NOMO-1 treated with DMSO at 0.1 percent for 48 hours (cell line): ENCODE data around the gene AK9.
"Not testable (repeated sequence)": the region's sequence is repeated elsewhere in the genome, so short reads cannot be mapped to it uniquely, and the experiment has no call there.

Source experiments
- DNase-seq: peaks from one replicate; lab custom pipeline; 2025; ENCODE audit not compliant: unreplicated experiment; lab: John Stamatoyannopoulos, UW

The AK9 gene

GRCh38 chr6:109690737-109691621 lies at the start of gene AK9, which contains the start of gene FIG4:
Gene AK9, minus strand, starts transcription at chr6:109691202. Its CDS starts 15,457 bp downstream, at chr6:109675745.
Gene FIG4, plus strand, starts transcription at chr6:109691296. Its CDS starts 140 bp downstream, at chr6:109691436.
- DNase-seq = peak; percentile 82

GRCh38 chr6:109740787-109741186 lies 49.8 kb upstream of the AK9 start:
- peak; percentile 30 for DNase-seq

GRCh38 chr6:109739686-109740085 lies 48.7 kb upstream of the AK9 start:
- no peak for DNase-seq

- no peak for DNase-seq
Observed at GRCh38 chr6:109738667-109739066, 47.7 kb upstream of the AK9 start.

GRCh38 chr6:109738255-109738654 lies 47.3 kb upstream of the AK9 start:
- DNase-seq = no peak

GRCh38 chr6:109736273-109737025 lies 45.4 kb upstream of the AK9 start:
- DNase-seq = no peak

- not testable (repeated sequence) for DNase-seq
Observed at GRCh38 chr6:109725250-109725649, 34.2 kb upstream of the AK9 start.

- DNase-seq = no peak
Observed at GRCh38 chr6:109722564-109723254, 31.7 kb upstream of the AK9 start.

- no peak for DNase-seq
Observed at GRCh38 chr6:109722011-109722410, 31.0 kb upstream of the AK9 start.

GRCh38 chr6:109720311-109720710 lies 29.3 kb upstream of the AK9 start:
- DNase-seq = no peak

GRCh38 chr6:109718991-109719390 lies 28.0 kb upstream of the AK9 start:
- no peak for DNase-seq

GRCh38 chr6:109717971-109718370 lies 27.0 kb upstream of the AK9 start:
- peak; percentile 56 for DNase-seq

GRCh38 chr6:109715616-109716015 lies 24.6 kb upstream of the AK9 start:
- no peak for DNase-seq

- no peak for DNase-seq
Observed at GRCh38 chr6:109714611-109715010, 23.6 kb upstream of the AK9 start.

- no peak for DNase-seq
Observed at GRCh38 chr6:109714166-109714565, 23.2 kb upstream of the AK9 start.

- DNase-seq = no peak
Observed at GRCh38 chr6:109713097-109713496, 22.1 kb upstream of the AK9 start.

GRCh38 chr6:109708099-109708498 lies 17.1 kb upstream of the AK9 start:
- not testable (repeated sequence) for DNase-seq

GRCh38 chr6:109706513-109706912 lies 15.5 kb upstream of the AK9 start:
- no peak for DNase-seq

GRCh38 chr6:109705258-109705657 lies 14.3 kb upstream of the AK9 start:
- DNase-seq = peak; percentile 91

GRCh38 chr6:109702791-109703190 lies 11.8 kb upstream of the AK9 start:
- peak; percentile 63 for DNase-seq

GRCh38 chr6:109701774-109702173 lies 10.8 kb upstream of the AK9 start:
- DNase-seq = peak; percentile 53
